HG03097 (cell line): ENCODE measurements around the gene AAK1.
"Not testable (repeated sequence)": the region's sequence is repeated elsewhere in the genome, so short reads cannot be mapped to it uniquely, and the experiment has no call there.

Experiments
- ATAC-seq: cut with Tn5 transposase; IDR thresholded peaks from one replicate; pipeline ENCODE4 v1.9.1; 2021; ENCODE audit not compliant: unreplicated experiment, low FRiP score

AAK1 gene

GRCh38 chr2:69577467-69578197 is 65.9 kb downstream of the AAK1 start:
- no peak for ATAC-seq

- ATAC-seq = no peak
Measured at GRCh38 chr2:69576880-69577279, 66.7 kb downstream of the AAK1 start.

GRCh38 chr2:69575926-69576325 is 67.6 kb downstream of the AAK1 start:
- ATAC-seq = no peak

- not testable (repeated sequence) for ATAC-seq
Measured at GRCh38 chr2:69575371-69575770, 68.2 kb downstream of the AAK1 start.

GRCh38 chr2:69572641-69573040 is 70.9 kb downstream of the AAK1 start:
- no peak for ATAC-seq

- ATAC-seq = no peak
Measured at GRCh38 chr2:69571189-69571588, 72.3 kb downstream of the AAK1 start.

GRCh38 chr2:69570474-69570873 is 73.1 kb downstream of the AAK1 start:
- no peak for ATAC-seq

- no peak for ATAC-seq
Measured at GRCh38 chr2:69567909-69568300, 75.6 kb downstream of the AAK1 start.

GRCh38 chr2:69567157-69567908 is 76.2 kb downstream of the AAK1 start:
- ATAC-seq = no peak

- ATAC-seq = no peak
Measured at GRCh38 chr2:69566669-69567068, 76.9 kb downstream of the AAK1 start.

GRCh38 chr2:69565431-69565839 is 78.1 kb downstream of the AAK1 start:
- no peak for ATAC-seq

- ATAC-seq = no peak
Measured at GRCh38 chr2:69564604-69565003, 78.9 kb downstream of the AAK1 start.

GRCh38 chr2:69563021-69563420 is 80.5 kb downstream of the AAK1 start:
- ATAC-seq = no peak

GRCh38 chr2:69561101-69561500 is 82.4 kb downstream of the AAK1 start:
- ATAC-seq = no peak

GRCh38 chr2:69560147-69560482 is 83.4 kb downstream of the AAK1 start:
- no peak for ATAC-seq

GRCh38 chr2:69559442-69560146 is 83.9 kb downstream of the AAK1 start:
- ATAC-seq = no peak

- no peak for ATAC-seq
Measured at GRCh38 chr2:69556008-69556407, 87.5 kb downstream of the AAK1 start.

GRCh38 chr2:69554981-69555380 is 88.6 kb downstream of the AAK1 start:
- no peak for ATAC-seq

- ATAC-seq = no peak
Measured at GRCh38 chr2:69554568-69554967, 89.0 kb downstream of the AAK1 start.

- no peak for ATAC-seq
Measured at GRCh38 chr2:69553991-69554390, 89.5 kb downstream of the AAK1 start.

- not testable (repeated sequence) for ATAC-seq
Measured at GRCh38 chr2:69550511-69550910, 93.0 kb downstream of the AAK1 start.

- ATAC-seq = no peak
Measured at GRCh38 chr2:69549421-69549820, 94.1 kb downstream of the AAK1 start.
